HL-60 (cell line): ENCODE results near the gene TNFRSF9.

Source experiments
- DNase-seq, 2 experiments: peaks; one replicate each; pipeline ENCODE4 v3.0.0-alpha.2; 2010 to 2020; ENCODE audit warnings: low read depth in 1 of 2, low spot score in 1 of 2
- H3K27ac ChIP-seq: fragments of 250-450 bp; sonication (Bioruptor Pico); replicated peaks from 2 replicates; pipeline ENCODE4 v1.5.1; 2020; ENCODE audit warnings: mild to moderate bottlenecking, moderate library complexity
- H3K27me3 ChIP-seq: fragments of 250-450 bp; sonication (Bioruptor Pico); 2 replicates; pipeline ENCODE4 v1.5.1; 2021; ENCODE audit warnings: mild to moderate bottlenecking, moderate library complexity; ENCODE audit not compliant: insufficient read depth, poor library complexity, severe bottlenecking
- H3K4me3 ChIP-seq: replicated peaks from 2 replicates; pipeline ENCODE4 v1.5.1; 2011; ENCODE audit warnings: mild to moderate bottlenecking, control low read depth, low read length; ENCODE audit not compliant: insufficient read depth
- CTCF ChIP-seq: IDR thresholded peaks from one replicate; pipeline ENCODE4 v1.5.1; 2011; ENCODE audit warnings: low read length, control low read depth, inconsistent platforms; ENCODE audit not compliant: insufficient read depth
- GABPA ChIP-seq: IDR thresholded peaks from 2 replicates; pipeline ENCODE4 v1.6.1; 2012; ENCODE audit warnings: low read depth
- POLR2AphosphoS5 ChIP-seq: IDR thresholded peaks from 2 replicates; pipeline ENCODE4 v1.6.1; 2012; ENCODE audit warnings: low read depth
- SPI1 ChIP-seq: IDR thresholded peaks from 2 replicates; pipeline ENCODE4 v1.6.1; 2012; ENCODE audit warnings: low read depth, mild to moderate bottlenecking, borderline replicate concordance
- TF ChIP-seq, protein P1 (sequence below): IDR thresholded peaks from 2 replicates; pipeline ENCODE4 v1.6.1; 2012; ENCODE audit warnings: low read depth; ENCODE audit not compliant: insufficient replicate concordance

Gene TNFRSF9

GRCh38 chr1:7932524-7933138 lies 8.0 kb downstream of the TNFRSF9 start:
- Histone ChIP-seq H3K27me3 (no peaks in the 10 kb centered on the region), H3K4me3 (no peak overlapping the region), H3K27ac (no peak overlapping the region)
- TF ChIP-seq, protein P1, sequence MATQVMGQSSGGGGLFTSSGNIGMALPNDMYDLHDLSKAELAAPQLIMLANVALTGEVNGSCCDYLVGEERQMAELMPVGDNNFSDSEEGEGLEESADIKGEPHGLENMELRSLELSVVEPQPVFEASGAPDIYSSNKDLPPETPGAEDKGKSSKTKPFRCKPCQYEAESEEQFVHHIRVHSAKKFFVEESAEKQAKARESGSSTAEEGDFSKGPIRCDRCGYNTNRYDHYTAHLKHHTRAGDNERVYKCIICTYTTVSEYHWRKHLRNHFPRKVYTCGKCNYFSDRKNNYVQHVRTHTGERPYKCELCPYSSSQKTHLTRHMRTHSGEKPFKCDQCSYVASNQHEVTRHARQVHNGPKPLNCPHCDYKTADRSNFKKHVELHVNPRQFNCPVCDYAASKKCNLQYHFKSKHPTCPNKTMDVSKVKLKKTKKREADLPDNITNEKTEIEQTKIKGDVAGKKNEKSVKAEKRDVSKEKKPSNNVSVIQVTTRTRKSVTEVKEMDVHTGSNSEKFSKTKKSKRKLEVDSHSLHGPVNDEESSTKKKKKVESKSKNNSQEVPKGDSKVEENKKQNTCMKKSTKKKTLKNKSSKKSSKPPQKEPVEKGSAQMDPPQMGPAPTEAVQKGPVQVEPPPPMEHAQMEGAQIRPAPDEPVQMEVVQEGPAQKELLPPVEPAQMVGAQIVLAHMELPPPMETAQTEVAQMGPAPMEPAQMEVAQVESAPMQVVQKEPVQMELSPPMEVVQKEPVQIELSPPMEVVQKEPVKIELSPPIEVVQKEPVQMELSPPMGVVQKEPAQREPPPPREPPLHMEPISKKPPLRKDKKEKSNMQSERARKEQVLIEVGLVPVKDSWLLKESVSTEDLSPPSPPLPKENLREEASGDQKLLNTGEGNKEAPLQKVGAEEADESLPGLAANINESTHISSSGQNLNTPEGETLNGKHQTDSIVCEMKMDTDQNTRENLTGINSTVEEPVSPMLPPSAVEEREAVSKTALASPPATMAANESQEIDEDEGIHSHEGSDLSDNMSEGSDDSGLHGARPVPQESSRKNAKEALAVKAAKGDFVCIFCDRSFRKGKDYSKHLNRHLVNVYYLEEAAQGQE: no peak
- TF ChIP-seq POLR2AphosphoS5: no peak
- no peak for DNase-seq

DNA sequence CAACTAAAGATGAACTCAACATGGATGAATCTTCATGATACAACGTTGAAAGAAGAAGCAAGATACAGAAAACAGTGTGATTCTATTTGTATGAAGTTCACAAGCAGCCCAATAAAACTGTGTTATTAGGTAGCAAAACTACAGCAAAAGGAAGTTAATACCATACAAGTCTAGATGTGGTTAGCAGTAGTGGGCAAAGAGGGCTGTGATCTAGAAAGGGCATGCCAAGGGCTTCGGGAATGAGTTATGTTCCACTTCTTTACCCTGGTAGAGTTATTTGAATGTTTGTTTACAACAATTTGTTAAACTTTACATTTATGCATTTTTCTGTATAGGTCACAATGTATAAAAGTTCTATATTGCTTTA lies 9.2 kb downstream of the TNFRSF9 start:
- TF ChIP-seq SPI1: no peak
- TF ChIP-seq, protein P1: no peak
- Histone ChIP-seq H3K4me3 (no peak overlapping the region), H3K27me3 (no peaks in the 10 kb centered on the region), H3K27ac (no peak overlapping the region)
- no peak for DNase-seq

- no peak for TF ChIP-seq GABPA
- TF ChIP-seq, protein P1: no peak
- no peak for TF ChIP-seq POLR2AphosphoS5
- TF ChIP-seq CTCF: no peak
- Histone ChIP-seq H3K27me3 (no peaks in the 10 kb centered on the region), H3K4me3 (no peak overlapping the region), H3K27ac (0 out of 2 replicates have a peak overlapping the region, but pooled peaks have one; percentile 26)
- DNase-seq: no peak
These were observed 9.8 kb downstream of the TNFRSF9 start for GRCh38 chr1:7930645-7931445.

DNA sequence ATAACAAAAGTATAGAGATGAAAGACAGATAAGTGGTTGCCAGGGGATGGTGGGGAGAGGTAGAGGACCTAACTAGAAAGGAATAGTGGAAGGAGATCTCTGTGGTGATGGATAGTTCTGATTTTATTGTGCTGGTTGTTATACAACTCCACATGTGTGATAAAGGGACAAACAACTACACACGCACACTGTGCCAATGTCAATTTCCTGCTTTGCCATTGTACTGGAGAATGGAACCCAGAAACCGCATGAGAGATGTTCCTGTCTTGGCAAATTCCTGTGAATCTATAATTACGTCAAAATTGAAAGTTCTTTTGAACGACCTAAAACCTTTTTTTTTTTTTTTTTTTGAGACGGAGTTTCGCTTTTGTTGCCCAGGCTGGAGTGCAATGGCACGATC lies 11.0 kb downstream of the TNFRSF9 start:
- no peak for TF ChIP-seq GABPA
- no peak for TF ChIP-seq POLR2AphosphoS5
- TF ChIP-seq, protein P1: no peak
- TF ChIP-seq SPI1: no peak
- TF ChIP-seq CTCF: no peak
- Histone ChIP-seq H3K4me3 (no peak overlapping the region), H3K27ac (no peak overlapping the region), H3K27me3 (no peaks in the 10 kb centered on the region)
- no peak for DNase-seq
